ENCODE results near the gene FYN. TPM values are rescaled to one million over a fixed set of nuclear protein-coding genes. Genes with fewer than 3 reads are reported as not detected.

The FYN gene
- total and polyA plus RNA-seq, 2 of the 8 experiments (the other 6 are each of a cell fraction or from before 2014, with no cell fraction given): 46.8 to 97.2 TPM

GRCh38 chr6:111846066-111846465 is 27.2 kb downstream of the FYN start (continued):
- TF ChIP-seq, protein P1, sequence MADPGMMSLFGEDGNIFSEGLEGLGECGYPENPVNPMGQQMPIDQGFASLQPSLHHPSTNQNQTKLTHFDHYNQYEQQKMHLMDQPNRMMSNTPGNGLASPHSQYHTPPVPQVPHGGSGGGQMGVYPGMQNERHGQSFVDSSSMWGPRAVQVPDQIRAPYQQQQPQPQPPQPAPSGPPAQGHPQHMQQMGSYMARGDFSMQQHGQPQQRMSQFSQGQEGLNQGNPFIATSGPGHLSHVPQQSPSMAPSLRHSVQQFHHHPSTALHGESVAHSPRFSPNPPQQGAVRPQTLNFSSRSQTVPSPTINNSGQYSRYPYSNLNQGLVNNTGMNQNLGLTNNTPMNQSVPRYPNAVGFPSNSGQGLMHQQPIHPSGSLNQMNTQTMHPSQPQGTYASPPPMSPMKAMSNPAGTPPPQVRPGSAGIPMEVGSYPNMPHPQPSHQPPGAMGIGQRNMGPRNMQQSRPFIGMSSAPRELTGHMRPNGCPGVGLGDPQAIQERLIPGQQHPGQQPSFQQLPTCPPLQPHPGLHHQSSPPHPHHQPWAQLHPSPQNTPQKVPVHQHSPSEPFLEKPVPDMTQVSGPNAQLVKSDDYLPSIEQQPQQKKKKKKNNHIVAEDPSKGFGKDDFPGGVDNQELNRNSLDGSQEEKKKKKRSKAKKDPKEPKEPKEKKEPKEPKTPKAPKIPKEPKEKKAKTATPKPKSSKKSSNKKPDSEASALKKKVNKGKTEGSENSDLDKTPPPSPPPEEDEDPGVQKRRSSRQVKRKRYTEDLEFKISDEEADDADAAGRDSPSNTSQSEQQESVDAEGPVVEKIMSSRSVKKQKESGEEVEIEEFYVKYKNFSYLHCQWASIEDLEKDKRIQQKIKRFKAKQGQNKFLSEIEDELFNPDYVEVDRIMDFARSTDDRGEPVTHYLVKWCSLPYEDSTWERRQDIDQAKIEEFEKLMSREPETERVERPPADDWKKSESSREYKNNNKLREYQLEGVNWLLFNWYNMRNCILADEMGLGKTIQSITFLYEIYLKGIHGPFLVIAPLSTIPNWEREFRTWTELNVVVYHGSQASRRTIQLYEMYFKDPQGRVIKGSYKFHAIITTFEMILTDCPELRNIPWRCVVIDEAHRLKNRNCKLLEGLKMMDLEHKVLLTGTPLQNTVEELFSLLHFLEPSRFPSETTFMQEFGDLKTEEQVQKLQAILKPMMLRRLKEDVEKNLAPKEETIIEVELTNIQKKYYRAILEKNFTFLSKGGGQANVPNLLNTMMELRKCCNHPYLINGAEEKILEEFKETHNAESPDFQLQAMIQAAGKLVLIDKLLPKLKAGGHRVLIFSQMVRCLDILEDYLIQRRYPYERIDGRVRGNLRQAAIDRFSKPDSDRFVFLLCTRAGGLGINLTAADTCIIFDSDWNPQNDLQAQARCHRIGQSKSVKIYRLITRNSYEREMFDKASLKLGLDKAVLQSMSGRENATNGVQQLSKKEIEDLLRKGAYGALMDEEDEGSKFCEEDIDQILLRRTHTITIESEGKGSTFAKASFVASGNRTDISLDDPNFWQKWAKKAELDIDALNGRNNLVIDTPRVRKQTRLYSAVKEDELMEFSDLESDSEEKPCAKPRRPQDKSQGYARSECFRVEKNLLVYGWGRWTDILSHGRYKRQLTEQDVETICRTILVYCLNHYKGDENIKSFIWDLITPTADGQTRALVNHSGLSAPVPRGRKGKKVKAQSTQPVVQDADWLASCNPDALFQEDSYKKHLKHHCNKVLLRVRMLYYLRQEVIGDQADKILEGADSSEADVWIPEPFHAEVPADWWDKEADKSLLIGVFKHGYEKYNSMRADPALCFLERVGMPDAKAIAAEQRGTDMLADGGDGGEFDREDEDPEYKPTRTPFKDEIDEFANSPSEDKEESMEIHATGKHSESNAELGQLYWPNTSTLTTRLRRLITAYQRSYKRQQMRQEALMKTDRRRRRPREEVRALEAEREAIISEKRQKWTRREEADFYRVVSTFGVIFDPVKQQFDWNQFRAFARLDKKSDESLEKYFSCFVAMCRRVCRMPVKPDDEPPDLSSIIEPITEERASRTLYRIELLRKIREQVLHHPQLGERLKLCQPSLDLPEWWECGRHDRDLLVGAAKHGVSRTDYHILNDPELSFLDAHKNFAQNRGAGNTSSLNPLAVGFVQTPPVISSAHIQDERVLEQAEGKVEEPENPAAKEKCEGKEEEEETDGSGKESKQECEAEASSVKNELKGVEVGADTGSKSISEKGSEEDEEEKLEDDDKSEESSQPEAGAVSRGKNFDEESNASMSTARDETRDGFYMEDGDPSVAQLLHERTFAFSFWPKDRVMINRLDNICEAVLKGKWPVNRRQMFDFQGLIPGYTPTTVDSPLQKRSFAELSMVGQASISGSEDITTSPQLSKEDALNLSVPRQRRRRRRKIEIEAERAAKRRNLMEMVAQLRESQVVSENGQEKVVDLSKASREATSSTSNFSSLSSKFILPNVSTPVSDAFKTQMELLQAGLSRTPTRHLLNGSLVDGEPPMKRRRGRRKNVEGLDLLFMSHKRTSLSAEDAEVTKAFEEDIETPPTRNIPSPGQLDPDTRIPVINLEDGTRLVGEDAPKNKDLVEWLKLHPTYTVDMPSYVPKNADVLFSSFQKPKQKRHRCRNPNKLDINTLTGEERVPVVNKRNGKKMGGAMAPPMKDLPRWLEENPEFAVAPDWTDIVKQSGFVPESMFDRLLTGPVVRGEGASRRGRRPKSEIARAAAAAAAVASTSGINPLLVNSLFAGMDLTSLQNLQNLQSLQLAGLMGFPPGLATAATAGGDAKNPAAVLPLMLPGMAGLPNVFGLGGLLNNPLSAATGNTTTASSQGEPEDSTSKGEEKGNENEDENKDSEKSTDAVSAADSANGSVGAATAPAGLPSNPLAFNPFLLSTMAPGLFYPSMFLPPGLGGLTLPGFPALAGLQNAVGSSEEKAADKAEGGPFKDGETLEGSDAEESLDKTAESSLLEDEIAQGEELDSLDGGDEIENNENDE (IDR thresholded peaks at IDR 0.05; ENCODE audit: insufficient replicate concordance, low read length): no peak
- TF ChIP-seq TEAD4 (IDR thresholded peaks at IDR 0.05; ENCODE audit: low read depth, low read length) (no peak), RXRA (IDR thresholded peaks at IDR 0.05; ENCODE audit: insufficient read depth, low read depth, low read length) (no peak), CHD2 (IDR thresholded peaks at IDR 0.05; ENCODE audit: low read length) (no peak), HDAC2 (IDR thresholded peaks at IDR 0.05; ENCODE audit: borderline replicate concordance in 1 of 2, low read depth in 2 of 2, low read length in 2 of 2) (no peak), CEBPB (IDR thresholded peaks at IDR 0.05; ENCODE audit: low read depth, low read length) (no peak), SIX5 (IDR thresholded peaks at IDR 0.05; ENCODE audit: low read depth, low read length) (no peak)
